ENCODE measurements around the gene PVALEF. TPM values are rescaled to one million over a fixed set of nuclear protein-coding genes. Genes with fewer than 3 reads are reported as not detected.

The PVALEF gene
- total RNA-seq, 1 experiment from 2014 or later, result not detected

DNA sequence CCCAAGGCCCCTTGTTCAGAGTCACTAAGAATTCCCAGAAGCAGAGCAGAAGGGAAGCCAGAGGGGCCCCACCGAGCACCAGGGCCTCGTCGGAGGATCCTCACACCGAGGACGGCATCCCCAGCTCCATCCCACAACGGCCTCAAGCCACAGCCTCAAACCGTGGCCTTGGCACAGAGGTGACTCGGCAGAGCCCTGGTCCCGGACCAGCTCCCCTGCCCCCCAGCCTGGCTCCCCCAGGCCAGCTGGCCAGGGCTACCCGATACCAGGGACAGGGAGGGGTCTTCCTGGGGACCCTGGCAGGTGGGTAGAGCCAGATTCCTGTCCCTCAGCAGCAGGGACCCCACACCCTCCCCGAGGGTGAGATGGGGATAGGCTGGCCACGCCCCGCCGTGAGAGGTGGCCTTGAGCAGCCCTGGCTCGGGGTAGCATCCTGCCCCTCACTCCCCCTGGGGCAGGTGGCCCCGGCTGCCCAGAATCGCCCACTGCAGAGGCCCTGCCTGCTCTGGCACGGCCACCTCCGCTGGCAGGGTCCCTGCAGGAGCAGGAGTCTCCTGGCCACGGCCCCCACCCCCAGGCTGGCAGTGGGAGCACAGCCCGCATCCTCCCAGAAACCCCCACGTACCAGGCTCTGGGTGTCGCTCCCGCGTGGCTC, 5.6 kb upstream of the PVALEF start:
- no peaks in the 10 kb centered on the region for H3K9me3 ChIP-seq (ENCODE audit: control insufficient read depth, insufficient read depth, low read depth, low read length)
- no peak overlapping the region for H3K27ac ChIP-seq (ENCODE audit: low read length)
- TF ChIP-seq, protein P1, sequence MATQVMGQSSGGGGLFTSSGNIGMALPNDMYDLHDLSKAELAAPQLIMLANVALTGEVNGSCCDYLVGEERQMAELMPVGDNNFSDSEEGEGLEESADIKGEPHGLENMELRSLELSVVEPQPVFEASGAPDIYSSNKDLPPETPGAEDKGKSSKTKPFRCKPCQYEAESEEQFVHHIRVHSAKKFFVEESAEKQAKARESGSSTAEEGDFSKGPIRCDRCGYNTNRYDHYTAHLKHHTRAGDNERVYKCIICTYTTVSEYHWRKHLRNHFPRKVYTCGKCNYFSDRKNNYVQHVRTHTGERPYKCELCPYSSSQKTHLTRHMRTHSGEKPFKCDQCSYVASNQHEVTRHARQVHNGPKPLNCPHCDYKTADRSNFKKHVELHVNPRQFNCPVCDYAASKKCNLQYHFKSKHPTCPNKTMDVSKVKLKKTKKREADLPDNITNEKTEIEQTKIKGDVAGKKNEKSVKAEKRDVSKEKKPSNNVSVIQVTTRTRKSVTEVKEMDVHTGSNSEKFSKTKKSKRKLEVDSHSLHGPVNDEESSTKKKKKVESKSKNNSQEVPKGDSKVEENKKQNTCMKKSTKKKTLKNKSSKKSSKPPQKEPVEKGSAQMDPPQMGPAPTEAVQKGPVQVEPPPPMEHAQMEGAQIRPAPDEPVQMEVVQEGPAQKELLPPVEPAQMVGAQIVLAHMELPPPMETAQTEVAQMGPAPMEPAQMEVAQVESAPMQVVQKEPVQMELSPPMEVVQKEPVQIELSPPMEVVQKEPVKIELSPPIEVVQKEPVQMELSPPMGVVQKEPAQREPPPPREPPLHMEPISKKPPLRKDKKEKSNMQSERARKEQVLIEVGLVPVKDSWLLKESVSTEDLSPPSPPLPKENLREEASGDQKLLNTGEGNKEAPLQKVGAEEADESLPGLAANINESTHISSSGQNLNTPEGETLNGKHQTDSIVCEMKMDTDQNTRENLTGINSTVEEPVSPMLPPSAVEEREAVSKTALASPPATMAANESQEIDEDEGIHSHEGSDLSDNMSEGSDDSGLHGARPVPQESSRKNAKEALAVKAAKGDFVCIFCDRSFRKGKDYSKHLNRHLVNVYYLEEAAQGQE (IDR thresholded peaks at IDR 0.05; ENCODE audit: insufficient read depth in 1 of 2, low read depth in 2 of 2, low read length in 1 of 2), result no peak
- TF ChIP-seq SIN3A (IDR thresholded peaks at IDR 0.05; ENCODE audit: borderline replicate concordance, insufficient read depth, low read depth, low read length) (no peak), TCF7L2 (IDR thresholded peaks at IDR 0.05; ENCODE audit: low read depth, low read length) (no peak), POLR2AphosphoS5 (IDR thresholded peaks at IDR 0.05; ENCODE audit: low read depth, low read length) (no peak)
- TF ChIP-seq, protein P2, sequence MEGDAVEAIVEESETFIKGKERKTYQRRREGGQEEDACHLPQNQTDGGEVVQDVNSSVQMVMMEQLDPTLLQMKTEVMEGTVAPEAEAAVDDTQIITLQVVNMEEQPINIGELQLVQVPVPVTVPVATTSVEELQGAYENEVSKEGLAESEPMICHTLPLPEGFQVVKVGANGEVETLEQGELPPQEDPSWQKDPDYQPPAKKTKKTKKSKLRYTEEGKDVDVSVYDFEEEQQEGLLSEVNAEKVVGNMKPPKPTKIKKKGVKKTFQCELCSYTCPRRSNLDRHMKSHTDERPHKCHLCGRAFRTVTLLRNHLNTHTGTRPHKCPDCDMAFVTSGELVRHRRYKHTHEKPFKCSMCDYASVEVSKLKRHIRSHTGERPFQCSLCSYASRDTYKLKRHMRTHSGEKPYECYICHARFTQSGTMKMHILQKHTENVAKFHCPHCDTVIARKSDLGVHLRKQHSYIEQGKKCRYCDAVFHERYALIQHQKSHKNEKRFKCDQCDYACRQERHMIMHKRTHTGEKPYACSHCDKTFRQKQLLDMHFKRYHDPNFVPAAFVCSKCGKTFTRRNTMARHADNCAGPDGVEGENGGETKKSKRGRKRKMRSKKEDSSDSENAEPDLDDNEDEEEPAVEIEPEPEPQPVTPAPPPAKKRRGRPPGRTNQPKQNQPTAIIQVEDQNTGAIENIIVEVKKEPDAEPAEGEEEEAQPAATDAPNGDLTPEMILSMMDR (IDR thresholded peaks at IDR 0.05), result no peak
- no peak for ATAC-seq
- CTCF ChIA-PET, result no interaction called here
- in situ Hi-C loops (cut with HindIII; ENCODE audit: low pct_unique_long_range_greater_than_20kb, low sequenced_read_pairs), result no loop called here
- H3K4me3 ChIP-seq (ENCODE audit: low read depth in 2 of 2, low read length in 2 of 2), result no peak overlapping the region
- DNase-seq (ENCODE audit: low read depth, low spot score), result no peak
- no TSS peak for BruUV-seq (replicated peaks)
- peaks cover 7% of the 10 kb centered on the region for H3K4me1 ChIP-seq (ENCODE audit: control insufficient read depth, insufficient read depth, low read length)
- no peaks in the 10 kb centered on the region for H3K27me3 ChIP-seq (ENCODE audit: control insufficient read depth, insufficient read depth, low read length)
- no peaks in the 10 kb centered on the region for H3K36me3 ChIP-seq (ENCODE audit: control insufficient read depth, insufficient read depth, low read length)
- POLR2A ChIA-PET, result no interaction called here
- intact Hi-C loops (cut with micrococcal nuclease; ENCODE audit: unreplicated experiment), result no loop called here

DNA sequence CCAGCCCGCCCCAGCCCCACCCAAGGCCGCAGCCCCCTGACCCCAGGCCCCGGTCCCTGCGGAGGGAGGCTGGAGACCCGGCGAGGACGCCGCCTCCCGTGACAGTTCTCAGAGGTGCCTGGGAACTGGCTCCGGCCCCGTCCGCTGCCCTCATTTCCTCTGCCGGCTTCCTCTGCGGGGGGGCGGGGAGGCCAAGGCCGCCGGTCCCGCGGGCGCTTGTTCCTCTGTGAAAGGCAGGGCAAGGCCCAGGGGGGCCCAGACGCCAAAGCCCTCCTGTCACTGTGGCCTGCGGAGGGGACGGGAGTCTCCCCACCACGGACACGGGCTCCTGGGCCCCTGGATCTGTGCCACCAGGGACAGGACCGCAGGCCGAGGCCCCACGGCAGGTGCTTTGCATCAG, 5.0 kb upstream of the PVALEF start:
- POLR2A ChIA-PET, result no interaction called here
- H3K4me1 ChIP-seq (ENCODE audit: control insufficient read depth, insufficient read depth, low read length), result peaks cover 13% of the 10 kb centered on the region
- H3K9me3 ChIP-seq (ENCODE audit: control insufficient read depth, insufficient read depth, low read depth, low read length), result no peaks in the 10 kb centered on the region
- BruUV-seq (replicated peaks), result no TSS peak
- H3K27me3 ChIP-seq (ENCODE audit: control insufficient read depth, insufficient read depth, low read length), result no peaks in the 10 kb centered on the region
- in situ Hi-C loops (cut with HindIII; ENCODE audit: low pct_unique_long_range_greater_than_20kb, low sequenced_read_pairs) (no loop called here), intact Hi-C loops (cut with micrococcal nuclease; ENCODE audit: unreplicated experiment) (no loop called here)
- DNase-seq (ENCODE audit: low read depth, low spot score), result no peak
- no peak overlapping the region for H3K27ac ChIP-seq (ENCODE audit: low read length)
- no peaks in the 10 kb centered on the region for H3K36me3 ChIP-seq (ENCODE audit: control insufficient read depth, insufficient read depth, low read length)
- CTCF ChIA-PET, result no interaction called here
- TF ChIP-seq POLR2AphosphoS5 (IDR thresholded peaks at IDR 0.05; ENCODE audit: low read depth, low read length) (no peak), SIN3A (IDR thresholded peaks at IDR 0.05; ENCODE audit: borderline replicate concordance, insufficient read depth, low read depth, low read length) (no peak), TCF7L2 (IDR thresholded peaks at IDR 0.05; ENCODE audit: low read depth, low read length) (no peak)
- TF ChIP-seq, protein P1 (IDR thresholded peaks at IDR 0.05; ENCODE audit: insufficient read depth in 1 of 2, low read depth in 2 of 2, low read length in 1 of 2), result no peak
- TF ChIP-seq, protein P2 (IDR thresholded peaks at IDR 0.05), result no peak
- no peak for ATAC-seq
- no peak overlapping the region for H3K4me3 ChIP-seq (ENCODE audit: low read depth in 2 of 2, low read length in 2 of 2)

All from Panc1 (cell line).